OCI-LY3 (cell line): ENCODE data around the gene VSNL1.

Source experiments
- EZH2phosphoT487 ChIP-seq: fragments of 200-600 bp; shearing (Covaris generic); IDR thresholded peaks from 2 replicates; pipeline ENCODE4 v1.6.1; 2018; ENCODE audit warnings: antibody characterized with exemption, mixed run types, low read depth
- TF ChIP-seq, protein P1 (sequence below): fragments of 200-600, 300-600 bp; sonication (generic); IDR thresholded peaks from 2 replicates; pipeline ENCODE4 v1.5.1; 2014; ENCODE audit warnings: antibody characterized with exemption, low read length, low read depth

DNA sequence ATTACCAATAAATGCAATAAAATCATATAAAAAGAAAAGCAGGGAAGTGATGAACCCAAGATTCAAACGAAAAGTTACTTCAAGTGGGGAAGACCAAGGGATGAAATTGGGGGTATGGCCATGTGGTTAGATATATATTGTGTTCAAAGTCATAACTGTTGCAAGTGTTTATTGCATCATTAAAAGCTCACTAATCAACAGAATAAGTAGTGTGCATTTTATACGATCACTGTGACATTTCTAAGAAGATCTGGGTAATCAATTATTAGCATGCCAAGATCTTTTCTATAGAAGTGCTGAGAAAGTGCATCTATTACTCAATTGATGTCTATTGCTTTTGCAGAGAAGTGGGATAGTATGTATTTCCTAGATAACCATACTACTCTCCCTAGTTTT is 52.9 kb downstream of the VSNL1 start:
- TF ChIP-seq EZH2phosphoT487: no peak
- TF ChIP-seq, protein P1, sequence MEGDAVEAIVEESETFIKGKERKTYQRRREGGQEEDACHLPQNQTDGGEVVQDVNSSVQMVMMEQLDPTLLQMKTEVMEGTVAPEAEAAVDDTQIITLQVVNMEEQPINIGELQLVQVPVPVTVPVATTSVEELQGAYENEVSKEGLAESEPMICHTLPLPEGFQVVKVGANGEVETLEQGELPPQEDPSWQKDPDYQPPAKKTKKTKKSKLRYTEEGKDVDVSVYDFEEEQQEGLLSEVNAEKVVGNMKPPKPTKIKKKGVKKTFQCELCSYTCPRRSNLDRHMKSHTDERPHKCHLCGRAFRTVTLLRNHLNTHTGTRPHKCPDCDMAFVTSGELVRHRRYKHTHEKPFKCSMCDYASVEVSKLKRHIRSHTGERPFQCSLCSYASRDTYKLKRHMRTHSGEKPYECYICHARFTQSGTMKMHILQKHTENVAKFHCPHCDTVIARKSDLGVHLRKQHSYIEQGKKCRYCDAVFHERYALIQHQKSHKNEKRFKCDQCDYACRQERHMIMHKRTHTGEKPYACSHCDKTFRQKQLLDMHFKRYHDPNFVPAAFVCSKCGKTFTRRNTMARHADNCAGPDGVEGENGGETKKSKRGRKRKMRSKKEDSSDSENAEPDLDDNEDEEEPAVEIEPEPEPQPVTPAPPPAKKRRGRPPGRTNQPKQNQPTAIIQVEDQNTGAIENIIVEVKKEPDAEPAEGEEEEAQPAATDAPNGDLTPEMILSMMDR: no peak
